A549 treated with RU486 at 1 μM for 4 hours (cell line): ENCODE data around the gene IL1RL1. TPM values are rescaled to one million over a fixed set of nuclear protein-coding genes. Genes with fewer than 3 reads are reported as not detected.

Experiments
- total RNA-seq: library from RNA; stranded (reverse); fragments of 200-300 nt; extraction: Qiagen RNA extraction; gene quantifications from 5 replicates; pipeline ENCODE4 v1.2.3, GENCODE V29; 2022; ENCODE audit warnings: low read depth

IL1RL1 gene
- total RNA-seq: 0.90 to 1.2 TPM (median 1.0 TPM) in 5 replicates

GRCh38 chr2:102310964-102311640, at the start of gene IL1RL1:
IL1RL1 (plus strand) TSS chr2:102311563; CDS start chr2:102338265, 26,702 bp downstream.

GRCh38 chr2:102355526-102356380, 44.4 kb downstream of the IL1RL1 start, which contains the start of gene IL18R1:
IL18R1 (plus strand) TSS chr2:102355796; CDS start chr2:102362661, 6,865 bp downstream.

Other genes with a start within 250 kb of the IL1RL1 start
- gene IL1R1, start 168.8 kb upstream of the IL1RL1 start, total RNA-seq: 16.2 to 31.6 TPM (median 26.8 TPM) in 5 replicates
- 0.05 TPM in 1 of 5 replicates, not detected in the others for gene IL1RL2, start 124.5 kb upstream of the IL1RL1 start, total RNA-seq
- gene IL18R1, start 44.2 kb downstream of the IL1RL1 start, total RNA-seq: 0.48 to 1.3 TPM (median 1.1 TPM) in 5 replicates
- 0.05 TPM in 1 of 5 replicates, not detected in the others for gene IL18RAP, start 111.6 kb downstream of the IL1RL1 start, total RNA-seq
- not detected in 5 replicates for gene SLC9A4, start 161.7 kb downstream of the IL1RL1 start, total RNA-seq